ENCODE measurements around the gene WDR12.
"Not testable (repeated sequence)": the region's sequence is repeated elsewhere in the genome, so short reads cannot be mapped to it uniquely, and the experiment has no call there.

GRCh38 chr2:202949333-202949732, 37.9 kb upstream of the WDR12 start:
- TF ChIP-seq USF2 (IDR thresholded peaks at IDR 0.05; ENCODE audit: low read depth, low read length); USF2 (CRISPR knock-in tag; IDR thresholded peaks at IDR 0.05; ENCODE audit: borderline replicate concordance); CTCF (CRISPR knock-in tag; IDR thresholded peaks at IDR 0.05); ZBTB8A (CRISPR knock-in tag; IDR thresholded peaks at IDR 0.05; ENCODE audit: borderline replicate concordance, low read depth); TFDP1 (CRISPR knock-in tag; IDR thresholded peaks at IDR 0.05; ENCODE audit: borderline replicate concordance); ZNF770 (CRISPR knock-in tag; IDR thresholded peaks at IDR 0.05); THAP8 (CRISPR knock-in tag; IDR thresholded peaks at IDR 0.05; ENCODE audit: borderline replicate concordance); HES4 (CRISPR knock-in tag; IDR thresholded peaks at IDR 0.05; ENCODE audit: borderline replicate concordance); MAX (IDR thresholded peaks at IDR 0.05): not testable (repeated sequence)
